Muscle of leg (tissue), 11 donors: Measurements from ENCODE around the gene GUCA2A. TPM values are rescaled to one million over a fixed set of nuclear protein-coding genes. Genes with fewer than 3 reads are reported as not detected.

Experiments
- DNase-seq: peaks from one replicate; pipeline ENCODE4 v3.0.0; 2013
- H3K27ac ChIP-seq: one replicate; pipeline ENCODE4 v1.5.1; 2013; ENCODE audit warnings: mild to moderate bottlenecking, low read length, control low read depth
- H3K27me3 ChIP-seq: one replicate; pipeline ENCODE4 v1.6.1; 2013; ENCODE audit warnings: low read length; ENCODE audit not compliant: control insufficient read depth, insufficient read depth
- H3K36me3 ChIP-seq: one replicate; pipeline ENCODE4 v1.6.1; 2013; ENCODE audit warnings: low read length; ENCODE audit not compliant: control insufficient read depth, insufficient read depth
- H3K4me1 ChIP-seq: one replicate; pipeline ENCODE4 v1.6.1; 2013; ENCODE audit warnings: low read length; ENCODE audit not compliant: control insufficient read depth, insufficient read depth
- H3K4me3 ChIP-seq: one replicate; pipeline ENCODE4 v1.5.1; 2013; ENCODE audit warnings: low read length, control low read depth
- H3K9me3 ChIP-seq: replicated peaks from 2 replicates; pipeline ENCODE4 v1.6.1; 2013; ENCODE audit warnings: low read depth, low read length; ENCODE audit not compliant: control insufficient read depth
- WGBS: methylation state at CpG from one replicate; pipeline ENCODE4 v1.1.5; 2013; ENCODE audit warnings: missing lambda C conversion rate; ENCODE audit not compliant: insufficient coverage; 5-methylcytosine and 5-hydroxymethylcytosine counted together
- polyA plus RNA-seq, 8 donors: library from polyadenylated mRNA; unstranded; fragments of 120-200 nt; gene quantifications; one replicate each; pipeline versions ENCODE4 v1.2.1 to v1.2.3, GENCODE V29; 2013; ENCODE audit warnings: inconsistent platforms in 1 of 8, low replicate concordance in 1 of 8; ENCODE audit not compliant: insufficient read length in 8 of 8, insufficient read depth in 1 of 8
- total RNA-seq: library from RNA; stranded (reverse); fragments of 120-200 nt; gene quantifications from one replicate; pipeline ENCODE4 v1.2.4, GENCODE V29; 2013

The GUCA2A gene
- total and polyA plus RNA-seq, 9 donors, result 1.0 to 1.5 TPM; not detected in 7

DNA sequence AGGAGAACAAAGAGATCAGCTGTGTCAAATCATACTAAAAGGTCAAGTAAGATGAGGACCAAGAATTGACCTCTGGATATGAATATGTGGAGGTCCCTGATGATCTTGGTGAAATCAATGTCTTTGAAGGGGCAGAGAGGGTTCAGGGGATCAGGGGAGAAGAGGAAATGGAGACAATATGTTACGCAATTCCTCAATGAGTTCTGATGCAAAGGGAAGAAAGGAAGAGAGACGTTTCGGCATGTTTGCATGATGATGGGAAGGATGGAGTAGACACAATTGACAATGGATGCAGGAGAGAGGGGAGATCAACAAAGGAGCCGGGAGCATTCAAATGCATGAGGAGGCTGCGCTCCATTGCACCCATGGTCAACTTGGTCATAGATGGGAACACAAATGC is 47.3 kb downstream of the GUCA2A start:
- Histone ChIP-seq H3K4me1 (no peaks in the 10 kb centered on the region), H3K36me3 (no peaks in the 10 kb centered on the region), H3K27ac (no peak overlapping the region), H3K27me3 (no peaks in the 10 kb centered on the region), H3K9me3 (no peaks in the 10 kb centered on the region), H3K4me3 (no peak overlapping the region)
- WGBS, result 82% methylated on average over 5 of the region's 5 CpGs
- DNase-seq, result no peak

DNA sequence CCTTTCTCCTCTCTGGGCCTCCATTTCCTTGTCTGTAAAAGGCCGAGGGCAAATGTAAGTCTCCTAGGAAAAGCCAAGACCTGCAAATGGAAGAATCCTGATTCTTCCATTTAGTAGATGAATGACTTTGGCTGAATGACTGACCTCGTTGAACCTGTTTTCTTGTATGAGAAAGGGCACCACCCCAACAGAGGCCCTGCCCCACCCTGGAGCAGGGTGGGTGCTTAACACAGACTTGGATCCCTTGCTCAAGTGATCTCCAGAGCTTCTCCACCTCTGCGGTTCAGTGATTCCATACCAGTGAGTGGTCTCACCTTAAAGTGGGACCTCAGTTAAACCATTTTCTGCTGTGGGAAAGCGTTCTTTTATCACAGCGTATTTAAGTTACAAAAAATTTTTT is 50.3 kb downstream of the GUCA2A start:
- no peaks in the 10 kb centered on the region for H3K36me3 ChIP-seq
- no peaks in the 10 kb centered on the region for H3K27me3 ChIP-seq
- H3K9me3 ChIP-seq, result no peaks in the 10 kb centered on the region
- no peak overlapping the region for H3K4me3 ChIP-seq
- no peak for DNase-seq
- H3K27ac ChIP-seq, result no peak overlapping the region
- no CpG with 5 or more reads among the region's 5 CpGs for WGBS
- no peaks in the 10 kb centered on the region for H3K4me1 ChIP-seq

Other genes with a start within 250 kb of the GUCA2A start
- 0.93 TPM for gene HIVEP3, start 245.8 kb downstream of the GUCA2A start, total RNA-seq
- gene HIVEP3, start 245.8 kb downstream of the GUCA2A start, polyA plus RNA-seq, result 1 to 10 TPM; 2.1 to 3.7 (median 2.8) TPM
- gene GUCA2B, start 11.3 kb downstream of the GUCA2A start, total RNA-seq, result not detected
- gene GUCA2B, start 11.3 kb downstream of the GUCA2A start, polyA plus RNA-seq, result under 1 TPM in 1 of 8 donors, not detected in 7; 0.32 TPM
- 32.4 TPM for gene FOXJ3, start 170.5 kb upstream of the GUCA2A start, total RNA-seq
- 10 to 100 TPM; 28.6 to 41.9 (median 33.1) TPM for gene FOXJ3, start 170.5 kb upstream of the GUCA2A start, polyA plus RNA-seq
- gene RIMKLA, start 216.0 kb upstream of the GUCA2A start, total RNA-seq, result 0.71 TPM
- 1 to 10 TPM in 4 of 8 donors, under 1 TPM in 4; 0.55 to 2.0 (median 0.96) TPM for gene RIMKLA, start 216.0 kb upstream of the GUCA2A start, polyA plus RNA-seq